GM12878 (cell line): ENCODE data around the gene TTC39C. TPM values are rescaled to one million over a fixed set of nuclear protein-coding genes. Genes with fewer than 3 reads are reported as not detected.

Experiments used
- ATAC-seq: fragments of 200-7000 bp; cut with Tn5 transposase; 3 replicates; pipeline ENCODE4 v1.9.1; 2020; ENCODE audit warnings: mild to moderate bottlenecking, moderate library complexity
- BruUV-seq: library from RNA; stranded (reverse); fragments of 400-500 nt; replicated peaks from 2 replicates; lab custom pipeline; 2021; lab: Mats Ljungman, UMichigan
- CTCF ChIA-PET: fragments of 300-600 bp; sonication (Branson Sonifier 250); formaldehyde crosslinking; extraction: SDS; loops from one replicate; lab custom pipeline; 2021; ENCODE audit warnings: inconsistent platforms; lab: Yijun Ruan, JAX
- POLR2A ChIA-PET: fragments of 350-600 bp; formaldehyde crosslinking; extraction: SDS; loops from one replicate; lab custom pipeline; 2021; ENCODE audit warnings: inconsistent platforms; lab: Charles Lee
- RAD21 ChIA-PET: fragments of 300-600 bp; sonication (Branson Sonifier 250); formaldehyde crosslinking; loops from one replicate; lab custom pipeline; 2023; ENCODE audit warnings: antibody characterized with exemption; ENCODE audit not compliant: unreplicated experiment; lab: Charles Lee
- SMC1A ChIA-PET: fragments of 300-600 bp; sonication (Branson Sonifier 250); formaldehyde crosslinking; loops from one replicate; lab custom pipeline; 2023; ENCODE audit not compliant: unreplicated experiment, uncharacterized antibody; lab: Charles Lee
- DNase-seq: peaks from one replicate; pipeline ENCODE4 v3.0.0-alpha.2; 2011; ENCODE audit warnings: low read depth, low spot score
- FAIRE-seq: peaks from 3 replicates; lab custom pipeline; 2011; peaks lifted over from hg19 to GRCh38; lab: Jason Lieb, UNC
- H2AFZ ChIP-seq: 2 replicates; pipeline ENCODE4 v1.6.0; 2011; ENCODE audit warnings: low read depth, low read length, control low read depth; ENCODE audit not compliant: control insufficient read depth
- H3K27ac ChIP-seq: 2 replicates; pipeline ENCODE4 v1.5.1; 2011; ENCODE audit warnings: control low read depth; ENCODE audit not compliant: control insufficient read depth, insufficient read depth
- H3K27me3 ChIP-seq, 2 experiments: replicated peaks in 1 of 2; 2 replicates each; pipeline versions ENCODE4 v1.6.0 to v1.6.1; 2011; ENCODE audit warnings: low read length in 1 of 2; ENCODE audit not compliant: control insufficient read depth in 2 of 2, insufficient read depth in 2 of 2
- H3K36me3 ChIP-seq, 2 experiments: 2 replicates each; pipeline ENCODE4 v1.5.1; 2011; ENCODE audit warnings: low read length in 1 of 2; ENCODE audit not compliant: control insufficient read depth in 2 of 2, insufficient read depth in 2 of 2
- H3K4me1 ChIP-seq: 2 replicates; pipeline ENCODE4 v1.6.1; 2011; ENCODE audit warnings: mild to moderate bottlenecking, low read length, moderate library complexity, mixed read lengths; ENCODE audit not compliant: control insufficient read depth, insufficient read depth
- H3K4me2 ChIP-seq: 2 replicates; pipeline ENCODE4 v1.6.0; 2011; ENCODE audit warnings: control low read depth; ENCODE audit not compliant: control insufficient read depth, insufficient read depth
- H3K4me3 ChIP-seq: fragments of 200-600 bp; sonication (generic); 2 replicates; pipeline ENCODE4 v1.5.1; 2016
- H3K79me2 ChIP-seq: 2 replicates; pipeline ENCODE4 v1.6.0; 2011; ENCODE audit warnings: low read length; ENCODE audit not compliant: control insufficient read depth, insufficient read depth
- H3K9ac ChIP-seq: 2 replicates; pipeline ENCODE4 v1.8.0; 2011; ENCODE audit warnings: low read length, control low read depth, mixed read lengths; ENCODE audit not compliant: control insufficient read depth, insufficient read depth
- H3K9me3 ChIP-seq: replicated peaks from 3 replicates; pipeline ENCODE4 v1.5.1; 2011; ENCODE audit warnings: mild to moderate bottlenecking, low read length; ENCODE audit not compliant: control insufficient read depth, insufficient read depth
- H4K20me1 ChIP-seq: 2 replicates; pipeline ENCODE4 v1.6.0; 2011; ENCODE audit not compliant: control insufficient read depth, insufficient read depth
- FOXK2 ChIP-seq: fragments of 450-650 bp; IDR thresholded peaks from 2 replicates; pipeline ENCODE4 v1.6.1; 2017; ENCODE audit warnings: mild to moderate bottlenecking, moderate library complexity
- IKZF1 ChIP-seq: fragments of 450-650 bp; conservative IDR thresholded peaks from 2 replicates; pipeline ENCODE4 v1.6.1; 2017; ENCODE audit warnings: antibody characterized with exemption, mild to moderate bottlenecking
- MEF2A ChIP-seq: IDR thresholded peaks from 2 replicates; pipeline ENCODE4 v1.6.1; 2011; ENCODE audit warnings: low read depth, mild to moderate bottlenecking, low read length, moderate library complexity; ENCODE audit not compliant: insufficient read depth
- RB1 ChIP-seq: fragments of 450-650 bp; formaldehyde crosslinking; IDR thresholded peaks from 2 replicates; pipeline ENCODE4 v1.6.1; 2017; ENCODE audit warnings: mild to moderate bottlenecking, borderline replicate concordance
- RBBP5 ChIP-seq: fragments of 200-600 bp; sonication (generic); conservative IDR thresholded peaks from 2 replicates; pipeline ENCODE4 v1.6.1; 2016
- ZBED1 ChIP-seq: IDR thresholded peaks from 2 replicates; pipeline ENCODE4 v1.6.1; 2016; ENCODE audit warnings: borderline replicate concordance
- ZBTB11 ChIP-seq: fragments of 450-650 bp; formaldehyde crosslinking; IDR thresholded peaks from 2 replicates; pipeline ENCODE4 v1.5.0; 2022; ENCODE audit warnings: mild to moderate bottlenecking, missing genetic modification characterization
- WGBS: methylation state at CpG from one replicate; pipeline ENCODE4 v1.1.6; 2016; ENCODE audit warnings: low lambda C conversion rate; ENCODE audit not compliant: insufficient replicate concordance, insufficient coverage; ENCODE audit errors: missing lambda C conversion rate; 5-methylcytosine and 5-hydroxymethylcytosine counted together
- in situ Hi-C: fragments of 300-500 bp; cut with MboI; formaldehyde crosslinking; loops from 9 replicates; pipeline ENCODE4 v1.14.3; 2018; ENCODE audit warnings: mixed read lengths
- intact Hi-C: fragments of 100-400 bp; cut with micrococcal nuclease; formaldehyde crosslinking; loops from one replicate; pipeline ENCODE4 v1.14.2; 2022; ENCODE audit not compliant: unreplicated experiment
- polyA plus RNA-seq, 11 experiments: library from polyadenylated mRNA; depleted of rRNA in 4 of 11; unstranded in 6 of 11; stranded (reverse) in 5 of 11; fragments of >200 nt; fragmentation: Nextera tagmentation in 4 of 11; fragmentation: Illumina TruSeq in 1 of 11; extraction: Ambion mirVana in 4 of 11; extraction: Trizol in 1 of 11; gene quantifications; 1 replicate in 1 of 11; 2 replicates in 10 of 11; pipeline versions ENCODE4 v1.2.1 to v1.2.3, GENCODE V29; 2011 to 2016; ENCODE audit warnings: inconsistent platforms in 2 of 11, missing spikeins in 2 of 11, low read depth in 1 of 11
- total RNA-seq, 4 experiments: library from RNA; depleted of rRNA in 3 of 4; stranded (reverse); fragments of >200 nt in 3 of 4; fragmentation: Illumina TruSeq in 1 of 4; extraction: Trizol in 1 of 4; gene quantifications; 2 replicates each; pipeline versions ENCODE4 v1.2.1 to v1.2.3, GENCODE V29; 2013 to 2021
- TF ChIP-seq, protein P1 (sequence below): fragments of 450-650 bp; IDR thresholded peaks from 2 replicates; pipeline ENCODE4 v1.6.1; 2014; ENCODE audit warnings: mild to moderate bottlenecking
- TF ChIP-seq, protein P2 (sequence below): fragments of 450-650 bp; IDR thresholded peaks from 2 replicates; pipeline ENCODE4 v1.6.1; 2016; ENCODE audit warnings: mild to moderate bottlenecking
- TF ChIP-seq, protein P3 (sequence below): fragments of 150-350 bp; IDR thresholded peaks from 2 replicates; pipeline ENCODE4 v1.6.1; 2014; ENCODE audit warnings: mild to moderate bottlenecking, low read depth, low read length

TTC39C gene
- total and polyA plus RNA-seq, 10 of the 15 experiments (the other 5 are each of a cell fraction or from before 2014, with no cell fraction given), result 21.1 to 91.0 (median 64.8) TPM

- Histone ChIP-seq H3K36me3 (no peaks in the 10 kb centered on the region), H3K79me2 (no peaks in the 10 kb centered on the region), H2AFZ (no peak overlapping the region), H3K9ac (no peak overlapping the region), H3K4me1 (peaks cover 11% of the 10 kb centered on the region), H3K27ac (no peak overlapping the region), H4K20me1 (no peaks in the 10 kb centered on the region), H3K4me3 (no peak overlapping the region), H3K9me3 (no peaks in the 10 kb centered on the region), H3K4me2 (no peak overlapping the region), H3K27me3 (no peaks in the 10 kb centered on the region)
- in situ Hi-C loops, result no loop called here
- no peak for TF ChIP-seq RB1
- TF ChIP-seq IKZF1, result no peak
- no peak for TF ChIP-seq RBBP5
- no peak for TF ChIP-seq MEF2A
- TF ChIP-seq, protein P1, sequence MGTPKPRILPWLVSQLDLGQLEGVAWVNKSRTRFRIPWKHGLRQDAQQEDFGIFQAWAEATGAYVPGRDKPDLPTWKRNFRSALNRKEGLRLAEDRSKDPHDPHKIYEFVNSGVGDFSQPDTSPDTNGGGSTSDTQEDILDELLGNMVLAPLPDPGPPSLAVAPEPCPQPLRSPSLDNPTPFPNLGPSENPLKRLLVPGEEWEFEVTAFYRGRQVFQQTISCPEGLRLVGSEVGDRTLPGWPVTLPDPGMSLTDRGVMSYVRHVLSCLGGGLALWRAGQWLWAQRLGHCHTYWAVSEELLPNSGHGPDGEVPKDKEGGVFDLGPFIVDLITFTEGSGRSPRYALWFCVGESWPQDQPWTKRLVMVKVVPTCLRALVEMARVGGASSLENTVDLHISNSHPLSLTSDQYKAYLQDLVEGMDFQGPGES, result no peak
- TF ChIP-seq ZBED1, result no peak
- TF ChIP-seq, protein P2, sequence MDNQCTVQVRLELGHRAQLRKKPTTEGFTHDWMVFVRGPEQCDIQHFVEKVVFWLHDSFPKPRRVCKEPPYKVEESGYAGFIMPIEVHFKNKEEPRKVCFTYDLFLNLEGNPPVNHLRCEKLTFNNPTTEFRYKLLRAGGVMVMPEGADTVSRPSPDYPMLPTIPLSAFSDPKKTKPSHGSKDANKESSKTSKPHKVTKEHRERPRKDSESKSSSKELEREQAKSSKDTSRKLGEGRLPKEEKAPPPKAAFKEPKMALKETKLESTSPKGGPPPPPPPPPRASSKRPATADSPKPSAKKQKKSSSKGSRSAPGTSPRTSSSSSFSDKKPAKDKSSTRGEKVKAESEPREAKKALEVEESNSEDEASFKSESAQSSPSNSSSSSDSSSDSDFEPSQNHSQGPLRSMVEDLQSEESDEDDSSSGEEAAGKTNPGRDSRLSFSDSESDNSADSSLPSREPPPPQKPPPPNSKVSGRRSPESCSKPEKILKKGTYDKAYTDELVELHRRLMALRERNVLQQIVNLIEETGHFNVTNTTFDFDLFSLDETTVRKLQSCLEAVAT, result no peak
- TF ChIP-seq ZBTB11, result no peak
- TF ChIP-seq, protein P3, sequence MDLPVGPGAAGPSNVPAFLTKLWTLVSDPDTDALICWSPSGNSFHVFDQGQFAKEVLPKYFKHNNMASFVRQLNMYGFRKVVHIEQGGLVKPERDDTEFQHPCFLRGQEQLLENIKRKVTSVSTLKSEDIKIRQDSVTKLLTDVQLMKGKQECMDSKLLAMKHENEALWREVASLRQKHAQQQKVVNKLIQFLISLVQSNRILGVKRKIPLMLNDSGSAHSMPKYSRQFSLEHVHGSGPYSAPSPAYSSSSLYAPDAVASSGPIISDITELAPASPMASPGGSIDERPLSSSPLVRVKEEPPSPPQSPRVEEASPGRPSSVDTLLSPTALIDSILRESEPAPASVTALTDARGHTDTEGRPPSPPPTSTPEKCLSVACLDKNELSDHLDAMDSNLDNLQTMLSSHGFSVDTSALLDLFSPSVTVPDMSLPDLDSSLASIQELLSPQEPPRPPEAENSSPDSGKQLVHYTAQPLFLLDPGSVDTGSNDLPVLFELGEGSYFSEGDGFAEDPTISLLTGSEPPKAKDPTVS, result no peak
- no peak for TF ChIP-seq FOXK2
- intact Hi-C loops, result no loop called here
- FAIRE-seq, result no peak
- no peak for DNase-seq
- ChIA-PET SMC1A (interaction anchor here (1.2 to 2.1 kb wide), 2 partner anchors 9 to 10 kb away, joined by 3 to 7 read pairs; no protein-coding TSS in a partner anchor), POLR2A (no interaction called here), CTCF (interaction anchor here (1.4 to 1.6 kb wide), 2 partner anchors 186 to 307 kb away, joined by 3 read pairs; no protein-coding TSS in a partner anchor), RAD21 (no interaction called here)
- WGBS, result 19% methylated on average over 2 of the region's 2 CpGs
- no peak for ATAC-seq
- BruUV-seq, result no TSS peak
Measured at GRCh38 chr18:24181806-24182205, 167.3 kb downstream of the TTC39C start.
